GM19023 (cell line): ENCODE data around the gene RPS2.
A peak's percentile ranks its signal among the peaks of the same experiment; 100 is the strongest.
"Not testable (repeated sequence)": the region's sequence is repeated elsewhere in the genome, so short reads cannot be mapped to it uniquely, and the experiment has no call there.

Experiments
- ATAC-seq: cut with Tn5 transposase; IDR thresholded peaks from one replicate; pipeline ENCODE4 v1.9.1; 2021; ENCODE audit warnings: mild to moderate bottlenecking, moderate library complexity; ENCODE audit not compliant: unreplicated experiment

Gene RPS2

DNA sequence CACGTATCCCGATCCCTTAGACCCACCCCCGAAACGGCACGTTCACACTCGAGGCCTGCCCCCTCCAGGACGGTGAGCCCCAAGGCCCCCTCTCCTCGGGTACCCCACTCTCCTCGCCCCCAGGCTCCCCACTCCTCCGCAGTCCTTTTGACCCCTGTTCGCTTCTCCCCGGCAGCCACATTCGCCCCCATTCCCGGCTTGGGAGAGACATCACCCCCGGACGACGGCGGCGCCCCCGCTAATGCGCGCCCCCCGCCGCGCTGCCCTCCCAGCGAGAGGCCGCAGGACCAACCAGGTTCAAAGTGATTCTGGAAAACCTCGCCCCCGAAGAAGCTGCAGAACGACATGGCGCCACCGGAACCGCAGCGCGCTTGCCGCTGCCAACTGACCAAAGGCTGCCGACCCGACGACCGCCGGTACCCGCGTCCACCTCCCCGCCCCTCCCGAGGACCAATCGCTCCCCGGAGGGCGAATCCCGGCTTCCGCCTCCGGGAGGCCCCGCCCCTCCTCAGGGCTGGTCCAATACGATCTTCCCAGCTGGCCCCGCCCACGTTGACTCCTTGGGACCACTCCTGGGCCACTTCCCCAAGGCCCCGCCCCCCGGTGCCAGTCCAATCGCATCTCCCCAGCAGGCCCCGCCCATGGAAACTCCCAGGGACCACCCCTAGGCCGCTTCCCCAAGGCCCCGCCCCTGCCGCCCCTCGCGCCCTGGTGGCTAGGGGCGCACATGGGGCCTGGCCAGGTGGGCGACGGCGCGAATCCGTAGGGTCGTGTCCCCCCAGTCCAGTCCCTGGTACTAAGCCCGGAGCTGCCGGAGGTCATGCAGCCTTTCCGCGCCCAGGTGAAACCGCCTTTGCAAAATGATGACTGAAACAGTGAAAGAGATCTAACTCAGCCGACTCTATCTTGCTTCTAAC lies 21.6 kb downstream of the RPS2 start, which contains the start of gene MSRB1:
MSRB1 (minus strand) TSS at position 390 of the 917 bp plus-strand sequence; CDS start at position 347, 43 bp downstream.
- ATAC-seq: peak; percentile 94

GRCh38 chr16:1942047-1942809 lies 22.4 kb downstream of the RPS2 start:
- no peak for ATAC-seq

GRCh38 chr16:1941162-1942046 lies 23.2 kb downstream of the RPS2 start:
- ATAC-seq: no peak

DNA sequence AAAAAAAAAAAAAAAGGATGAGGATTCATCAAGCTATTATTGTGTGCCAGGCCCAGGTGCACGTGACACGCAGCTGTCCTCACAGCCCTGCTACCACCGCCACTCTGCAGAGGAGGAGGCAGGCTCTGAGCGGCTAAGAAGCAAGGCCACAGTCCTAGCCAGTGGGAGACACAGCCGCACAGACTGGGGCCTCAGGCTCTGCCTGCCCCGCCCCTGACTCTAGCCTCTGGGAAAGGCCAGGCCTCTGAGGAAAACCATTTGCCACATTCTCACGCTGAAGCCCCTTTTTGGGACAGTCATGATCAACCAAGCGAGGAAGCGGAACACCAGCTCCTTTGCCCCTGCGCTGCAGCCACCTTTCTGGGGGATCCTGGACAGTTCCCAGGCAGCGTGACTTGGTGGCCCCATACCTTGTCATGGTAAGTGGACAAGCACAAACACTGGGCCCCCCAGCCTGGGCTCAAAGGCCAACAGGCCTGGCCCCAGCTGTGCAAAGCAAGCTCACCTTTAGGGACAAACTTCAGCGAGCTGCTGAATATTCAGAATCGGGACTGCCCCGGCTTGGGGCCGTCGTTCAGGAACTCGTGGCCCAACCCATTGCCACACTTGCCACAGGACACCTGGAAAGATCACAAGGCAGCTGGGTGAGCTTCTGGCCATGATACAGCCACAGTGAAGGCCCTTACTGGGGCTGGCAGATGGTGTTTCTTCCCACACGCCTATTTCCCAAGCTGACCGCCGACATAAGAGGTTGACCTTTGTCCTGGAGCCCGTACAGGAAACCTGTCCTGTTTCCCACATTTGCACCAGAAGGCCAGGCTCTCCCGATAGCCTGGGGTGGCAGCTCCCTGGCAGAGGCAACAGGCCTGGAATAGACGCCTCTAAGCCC lies 24.1 kb downstream of the RPS2 start:
- ATAC-seq: no peak

- not testable (repeated sequence) for ATAC-seq
Observed at GRCh38 chr16:1939833-1940232, 24.8 kb downstream of the RPS2 start.

GRCh38 chr16:1938910-1939309 lies 25.7 kb downstream of the RPS2 start:
- ATAC-seq: no peak

- no peak for ATAC-seq
Observed at GRCh38 chr16:1938316-1938715, 26.3 kb downstream of the RPS2 start.

DNA sequence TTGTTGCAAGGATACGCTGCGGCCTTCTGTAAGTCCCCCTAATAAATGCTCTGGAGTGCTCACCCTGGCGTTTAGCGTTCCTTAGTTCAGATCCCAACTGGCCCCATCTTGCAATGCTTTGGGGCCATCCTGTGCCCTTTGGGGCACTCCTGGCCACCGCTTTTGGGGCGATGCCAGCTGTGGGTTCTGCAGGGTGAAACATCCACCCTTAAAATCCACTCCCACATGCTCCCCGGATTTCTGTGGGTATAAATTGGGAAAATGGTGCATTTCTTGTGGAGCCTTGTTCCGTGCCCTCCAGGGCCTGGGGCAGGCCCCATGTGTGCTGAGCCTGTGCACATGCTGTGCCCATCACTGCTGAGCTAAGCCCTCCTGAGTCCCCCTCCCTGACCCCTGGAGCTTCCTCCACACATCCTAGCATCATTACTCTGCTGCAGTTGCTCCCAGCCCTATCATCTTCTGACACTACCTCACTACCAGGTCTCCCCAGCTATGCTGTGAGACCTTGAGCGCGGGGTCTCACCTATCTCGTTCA lies 27.6 kb downstream of the RPS2 start:
- no peak for ATAC-seq

DNA sequence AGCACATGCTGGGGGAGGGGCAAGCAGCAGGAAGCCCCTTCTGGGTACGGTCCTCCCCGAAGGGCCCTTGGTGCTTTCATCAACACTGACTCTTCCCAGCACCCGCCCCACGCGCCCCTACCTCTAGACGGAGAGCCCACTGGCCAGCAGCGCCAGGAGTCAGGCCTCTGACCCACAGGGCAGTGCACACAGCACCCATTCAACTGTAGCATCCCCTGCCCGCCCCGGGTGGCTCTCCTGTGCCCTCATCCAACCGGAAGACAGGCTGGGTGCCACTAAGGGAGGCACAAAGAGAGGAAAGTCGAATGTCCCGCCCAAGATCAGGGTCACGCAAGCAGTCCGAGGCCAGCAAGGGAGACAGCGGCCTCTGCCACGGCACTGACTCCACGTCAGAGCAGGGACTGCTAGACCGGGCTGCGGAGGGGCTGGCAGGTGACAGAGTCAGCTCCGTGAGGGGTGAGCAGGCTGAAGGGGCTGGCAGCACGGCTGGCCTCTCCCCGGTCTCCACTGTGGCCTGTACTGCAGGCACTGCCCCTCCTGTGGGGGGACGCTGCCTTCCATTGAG lies 31.4 kb downstream of the RPS2 start:
- no peak for ATAC-seq

DNA sequence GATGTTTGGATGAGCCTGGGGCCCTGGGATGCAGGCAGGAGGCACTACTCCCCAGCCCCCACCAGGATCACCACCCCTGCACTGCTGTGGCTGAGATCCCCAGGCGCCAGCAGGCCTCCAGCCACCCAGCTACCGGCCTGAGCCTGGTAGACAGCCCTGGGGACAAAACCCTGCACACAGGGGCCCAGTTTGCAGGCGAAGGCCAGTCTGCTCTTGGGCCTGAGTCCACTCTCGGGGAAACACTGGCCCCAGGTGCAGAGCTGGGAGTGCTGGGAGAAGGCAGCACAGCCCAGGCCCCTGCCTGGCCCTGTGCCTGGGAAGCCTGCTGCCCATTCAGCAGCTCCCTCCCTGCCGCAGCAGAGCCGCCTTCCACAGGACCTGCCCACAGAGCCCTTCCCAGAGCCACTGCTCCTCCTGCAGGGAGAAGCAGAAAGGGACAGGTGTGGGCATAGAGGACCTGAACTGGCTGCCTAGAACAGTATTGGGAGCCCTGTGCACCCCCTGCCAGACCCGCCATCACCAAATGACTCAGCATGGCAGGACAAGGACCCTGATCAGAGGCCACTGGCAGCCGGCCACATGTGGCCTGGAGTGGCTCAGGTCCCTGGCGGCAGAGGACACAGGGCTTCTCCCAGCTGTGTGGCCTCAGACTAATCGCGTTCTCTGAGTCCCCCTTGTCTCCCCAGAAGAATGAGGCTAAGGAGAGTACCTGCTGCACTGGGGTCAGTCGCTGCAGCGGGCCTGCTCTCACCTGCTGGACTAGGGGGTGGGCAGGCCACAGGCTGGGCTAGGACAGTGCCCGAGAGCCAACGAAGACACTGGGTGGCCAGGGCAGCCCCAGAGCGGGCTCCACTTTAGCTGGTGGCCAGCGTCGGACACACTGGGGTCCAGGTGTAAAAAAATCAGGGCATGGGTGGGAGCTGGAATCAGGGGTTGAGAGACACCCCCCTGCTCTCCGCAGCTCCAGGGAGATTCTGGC lies 32.3 kb downstream of the RPS2 start:
- no peak for ATAC-seq

DNA sequence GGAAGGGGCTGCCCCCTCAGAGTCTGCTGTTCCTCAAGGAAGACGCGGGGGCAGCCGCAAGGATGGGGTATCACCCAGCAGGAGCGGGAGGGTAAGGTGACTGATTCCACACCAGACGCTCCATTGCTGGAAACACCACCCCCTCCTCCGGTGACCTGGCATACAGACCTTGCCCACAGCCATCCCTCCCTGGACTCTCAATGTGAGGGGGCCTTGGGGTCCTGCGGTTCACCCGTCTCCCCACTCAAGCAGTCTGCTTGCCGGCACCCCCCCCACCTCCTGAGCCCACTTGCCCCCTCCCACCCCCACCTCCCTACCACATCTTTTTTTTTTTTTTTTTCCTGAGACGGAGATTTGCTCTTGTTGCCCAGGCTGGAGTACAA lies 34.3 kb downstream of the RPS2 start:
- no peak for ATAC-seq

- peak; percentile 78 for ATAC-seq
Observed at GRCh38 chr16:1929578-1930337, 34.9 kb downstream of the RPS2 start.

GRCh38 chr16:1929105-1929504 lies 35.5 kb downstream of the RPS2 start:
- ATAC-seq: no peak

GRCh38 chr16:1926271-1926670 lies 38.4 kb downstream of the RPS2 start:
- no peak for ATAC-seq

DNA sequence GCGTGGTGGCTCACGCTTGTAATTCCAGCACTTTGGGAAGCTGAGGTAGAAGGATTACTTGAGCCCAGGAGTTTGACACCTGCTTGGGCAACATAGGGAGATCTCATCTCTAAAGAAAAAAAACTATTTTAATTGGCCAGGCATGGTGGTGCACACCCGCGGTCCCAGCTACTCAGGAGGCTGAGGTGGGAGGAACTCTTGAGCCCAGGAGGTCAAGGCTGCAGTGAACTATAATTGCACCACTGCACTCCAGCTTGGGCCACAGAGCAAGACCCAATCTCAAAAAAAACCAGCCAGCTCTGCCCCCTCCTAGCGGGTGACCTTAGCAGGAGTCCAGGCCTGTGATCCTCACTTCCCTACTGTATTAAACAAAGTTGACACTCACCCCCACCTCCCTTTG lies 40.5 kb downstream of the RPS2 start:
- ATAC-seq: no peak

GRCh38 chr16:1923299-1924034 lies 41.2 kb downstream of the RPS2 start:
- ATAC-seq: no peak

DNA sequence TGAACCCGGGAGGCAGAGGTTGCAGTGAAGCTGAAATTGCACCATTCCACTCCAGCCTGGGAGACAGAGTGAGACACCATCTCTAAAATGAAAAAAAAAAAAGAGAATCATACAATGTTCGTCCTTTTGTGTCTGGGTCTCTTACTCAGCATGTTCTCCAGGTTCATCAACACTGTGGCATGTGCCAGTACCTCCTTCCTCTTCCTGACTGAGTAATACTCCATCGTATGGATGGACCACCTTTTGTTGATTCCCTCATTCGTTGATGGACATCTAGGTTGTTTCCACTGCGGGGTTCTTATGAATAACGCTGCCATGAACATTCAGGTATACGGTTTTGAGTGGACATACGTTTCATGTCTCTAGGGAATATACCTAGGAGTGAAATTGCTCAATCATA lies 42.3 kb downstream of the RPS2 start:
- ATAC-seq: no peak
